ENCODE data around the gene SLC9B2. TPM values are rescaled to one million over a fixed set of nuclear protein-coding genes. Genes with fewer than 3 reads are reported as not detected.

SLC9B2 gene
- polyA plus RNA-seq, 3 donors: 0.38 to 0.59 (median 0.48) TPM

DNA sequence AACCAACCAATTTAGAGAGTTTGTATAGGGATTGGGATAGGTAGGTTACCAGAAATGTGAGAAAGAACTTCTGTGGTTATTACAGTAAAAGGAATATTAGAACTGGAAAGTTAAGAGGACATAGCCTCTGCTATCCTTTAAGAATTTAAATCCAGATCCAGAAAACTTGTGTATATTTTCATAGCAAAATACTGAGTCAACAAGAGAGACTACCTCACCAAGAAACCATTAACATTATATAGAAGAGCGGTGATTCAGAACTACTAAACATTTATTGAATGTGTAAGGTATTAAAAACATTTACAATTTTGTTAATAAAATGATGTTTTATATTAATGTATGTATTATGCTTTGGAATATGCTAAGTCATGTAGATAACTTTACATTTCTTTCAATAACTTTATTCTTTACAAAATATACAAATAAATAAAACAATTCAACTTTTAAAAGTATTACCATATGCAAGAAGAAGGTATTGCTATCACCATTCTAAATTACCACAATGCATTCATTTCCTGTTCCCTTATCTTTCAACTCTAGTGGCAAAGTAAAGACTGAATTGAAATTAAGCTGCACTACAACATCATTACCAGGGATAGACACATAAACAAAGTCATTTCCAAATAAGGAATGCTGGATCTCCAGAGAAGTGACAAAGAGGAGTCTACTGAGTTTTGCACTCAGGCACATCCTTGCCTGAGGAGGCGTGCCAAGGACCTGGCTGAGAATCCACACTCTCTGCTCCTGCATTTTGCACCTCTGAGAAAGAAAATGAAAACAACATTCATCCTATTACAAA, 29.2 kb upstream of the SLC9B2 start:
- intact Hi-C loops (cut with micrococcal nuclease): no loop called here
- H3K27ac Mint-ChIP-seq: no peak overlapping the region
- peaks cover 0 to under 1% (median 0%) of the 10 kb centered on the region in 3 donors for H3K27me3 Mint-ChIP-seq (ENCODE audit: low read depth in 3 of 3)
- Histone ChIP-seq H3K27me3 (ENCODE audit: control insufficient read depth in 2 of 2, insufficient read depth in 2 of 2, low read length in 2 of 2) (no peaks in the 10 kb centered on the region), H3K79me2 (ENCODE audit: insufficient read depth, low read length) (no peaks in the 10 kb centered on the region), H2AFZ (ENCODE audit: insufficient read depth, low read depth, low read length, poor library complexity, severe bottlenecking) (no peak overlapping the region), H3K27ac (ENCODE audit: low read depth in 1 of 2, low read length in 2 of 2) (no peak overlapping the region), H4K20me1 (ENCODE audit: insufficient read depth, low read length) (no peaks in the 10 kb centered on the region), H3K36me3 (replicated peaks in 1 of 2; ENCODE audit: control insufficient read depth in 1 of 2, insufficient read depth in 2 of 2, low read length in 2 of 2) (peaks cover 39 to 51% of the 10 kb centered on the region in 2 donors), H3K4me2 (replicated peaks; ENCODE audit: extremely low read depth, low read length, poor library complexity, severe bottlenecking) (no peak overlapping the region), H3K9ac (ENCODE audit: insufficient read depth, low read length, poor library complexity, severe bottlenecking) (no peak overlapping the region), H3K4me3 (replicated peaks in 1 of 3; ENCODE audit: low read depth in 2 of 3, low read length in 3 of 3) (no peak overlapping the region), H3K4me1 (ENCODE audit: control insufficient read depth in 1 of 2, insufficient read depth in 2 of 2, low read length in 2 of 2) (no peaks in the 10 kb centered on the region), H3K9me3 (replicated peaks in 1 of 2; ENCODE audit: control insufficient read depth in 1 of 2, insufficient read depth in 1 of 2, low read length in 2 of 2) (no peaks in the 10 kb centered on the region)
- no peaks in the 10 kb centered on the region for H3K4me1 Mint-ChIP-seq
- H3K9me3 Mint-ChIP-seq: no peaks in the 10 kb centered on the region
- H3K36me3 Mint-ChIP-seq: peaks cover 43 to 44% of the 10 kb centered on the region in 2 donors
- no CpG with 5 or more reads among the region's 2 CpGs for WGBS (ENCODE audit: insufficient coverage)
- no peak for DNase-seq
- TF ChIP-seq, protein P1, sequence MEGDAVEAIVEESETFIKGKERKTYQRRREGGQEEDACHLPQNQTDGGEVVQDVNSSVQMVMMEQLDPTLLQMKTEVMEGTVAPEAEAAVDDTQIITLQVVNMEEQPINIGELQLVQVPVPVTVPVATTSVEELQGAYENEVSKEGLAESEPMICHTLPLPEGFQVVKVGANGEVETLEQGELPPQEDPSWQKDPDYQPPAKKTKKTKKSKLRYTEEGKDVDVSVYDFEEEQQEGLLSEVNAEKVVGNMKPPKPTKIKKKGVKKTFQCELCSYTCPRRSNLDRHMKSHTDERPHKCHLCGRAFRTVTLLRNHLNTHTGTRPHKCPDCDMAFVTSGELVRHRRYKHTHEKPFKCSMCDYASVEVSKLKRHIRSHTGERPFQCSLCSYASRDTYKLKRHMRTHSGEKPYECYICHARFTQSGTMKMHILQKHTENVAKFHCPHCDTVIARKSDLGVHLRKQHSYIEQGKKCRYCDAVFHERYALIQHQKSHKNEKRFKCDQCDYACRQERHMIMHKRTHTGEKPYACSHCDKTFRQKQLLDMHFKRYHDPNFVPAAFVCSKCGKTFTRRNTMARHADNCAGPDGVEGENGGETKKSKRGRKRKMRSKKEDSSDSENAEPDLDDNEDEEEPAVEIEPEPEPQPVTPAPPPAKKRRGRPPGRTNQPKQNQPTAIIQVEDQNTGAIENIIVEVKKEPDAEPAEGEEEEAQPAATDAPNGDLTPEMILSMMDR (IDR thresholded peaks at IDR 0.05): no peak
- H3K4me3 Mint-ChIP-seq: no peak overlapping the region

DNA sequence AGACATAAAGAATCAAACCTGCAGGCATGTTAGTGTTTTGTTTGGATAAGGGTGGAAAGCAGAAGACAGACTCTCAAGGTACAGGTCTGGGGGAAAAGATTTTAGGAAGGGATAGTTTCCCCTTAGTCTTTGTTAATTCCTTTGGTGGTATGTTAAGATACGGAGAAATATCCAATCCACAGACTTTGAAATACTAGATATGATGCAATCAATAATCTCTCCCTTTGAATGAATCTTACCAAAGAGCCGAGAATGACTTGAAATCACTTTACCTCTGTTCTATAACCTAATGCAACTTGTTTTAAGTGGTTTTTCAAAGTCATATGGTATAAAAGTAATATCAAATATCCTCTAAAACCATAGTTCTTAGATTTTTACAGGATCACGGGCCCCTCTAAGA, 28.3 kb upstream of the SLC9B2 start:
- Histone ChIP-seq H3K27ac (ENCODE audit: low read depth in 1 of 2, low read length in 2 of 2) (no peak overlapping the region), H3K27me3 (ENCODE audit: control insufficient read depth in 2 of 2, insufficient read depth in 2 of 2, low read length in 2 of 2) (no peaks in the 10 kb centered on the region), H3K9ac (ENCODE audit: insufficient read depth, low read length, poor library complexity, severe bottlenecking) (no peak overlapping the region), H4K20me1 (ENCODE audit: insufficient read depth, low read length) (no peaks in the 10 kb centered on the region), H3K79me2 (ENCODE audit: insufficient read depth, low read length) (no peaks in the 10 kb centered on the region), H3K36me3 (replicated peaks in 1 of 2; ENCODE audit: control insufficient read depth in 1 of 2, insufficient read depth in 2 of 2, low read length in 2 of 2) (peaks cover 32 to 42% of the 10 kb centered on the region in 2 donors), H3K9me3 (replicated peaks in 1 of 2; ENCODE audit: control insufficient read depth in 1 of 2, insufficient read depth in 1 of 2, low read length in 2 of 2) (no peaks in the 10 kb centered on the region), H3K4me1 (ENCODE audit: control insufficient read depth in 1 of 2, insufficient read depth in 2 of 2, low read length in 2 of 2) (no peaks in the 10 kb centered on the region), H3K4me2 (replicated peaks; ENCODE audit: extremely low read depth, low read length, poor library complexity, severe bottlenecking) (no peak overlapping the region), H2AFZ (ENCODE audit: insufficient read depth, low read depth, low read length, poor library complexity, severe bottlenecking) (no peak overlapping the region), H3K4me3 (replicated peaks in 1 of 3; ENCODE audit: low read depth in 2 of 3, low read length in 3 of 3) (no peak overlapping the region)
- no peaks in the 10 kb centered on the region for H3K9me3 Mint-ChIP-seq
- peaks cover 0 to 2% (median 0%) of the 10 kb centered on the region in 3 donors for H3K27me3 Mint-ChIP-seq (ENCODE audit: low read depth in 3 of 3)
- no peak overlapping the region for H3K27ac Mint-ChIP-seq
- no peak for DNase-seq
- no peak overlapping the region for H3K4me3 Mint-ChIP-seq
- H3K36me3 Mint-ChIP-seq: peaks cover 35 to 36% of the 10 kb centered on the region in 2 donors
- peaks cover 1% of the 10 kb centered on the region for H3K4me1 Mint-ChIP-seq
- TF ChIP-seq, protein P1 (IDR thresholded peaks at IDR 0.05): no peak
- no CpG with 5 or more reads among the region's 3 CpGs for WGBS (ENCODE audit: insufficient coverage)
- intact Hi-C loops (cut with micrococcal nuclease): no loop called here

Data from CD14-positive monocyte (primary cell).